ENCODE measurements around the gene COL20A1.

DNA sequence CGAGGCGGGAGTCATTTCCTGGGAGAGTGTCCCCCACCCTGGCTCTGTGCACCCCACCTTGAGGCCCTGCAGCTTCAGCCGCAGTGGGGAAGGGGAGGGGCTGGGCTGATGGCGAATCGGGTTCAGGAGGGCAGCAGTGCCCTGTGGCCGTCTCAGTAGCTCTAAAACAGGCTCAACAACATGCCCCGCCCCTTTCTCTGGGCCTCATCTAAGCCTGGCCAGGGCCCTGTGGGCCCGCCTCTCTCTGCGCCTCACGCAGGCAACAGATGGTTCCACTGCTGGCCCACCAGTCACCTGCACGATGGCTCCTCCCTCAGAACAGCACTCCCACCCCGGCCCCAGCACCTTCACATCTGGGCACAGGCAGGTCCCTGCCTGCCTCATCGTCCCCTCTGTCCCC is 38.0 kb downstream of the COL20A1 start:
- TF ChIP-seq, protein P1, sequence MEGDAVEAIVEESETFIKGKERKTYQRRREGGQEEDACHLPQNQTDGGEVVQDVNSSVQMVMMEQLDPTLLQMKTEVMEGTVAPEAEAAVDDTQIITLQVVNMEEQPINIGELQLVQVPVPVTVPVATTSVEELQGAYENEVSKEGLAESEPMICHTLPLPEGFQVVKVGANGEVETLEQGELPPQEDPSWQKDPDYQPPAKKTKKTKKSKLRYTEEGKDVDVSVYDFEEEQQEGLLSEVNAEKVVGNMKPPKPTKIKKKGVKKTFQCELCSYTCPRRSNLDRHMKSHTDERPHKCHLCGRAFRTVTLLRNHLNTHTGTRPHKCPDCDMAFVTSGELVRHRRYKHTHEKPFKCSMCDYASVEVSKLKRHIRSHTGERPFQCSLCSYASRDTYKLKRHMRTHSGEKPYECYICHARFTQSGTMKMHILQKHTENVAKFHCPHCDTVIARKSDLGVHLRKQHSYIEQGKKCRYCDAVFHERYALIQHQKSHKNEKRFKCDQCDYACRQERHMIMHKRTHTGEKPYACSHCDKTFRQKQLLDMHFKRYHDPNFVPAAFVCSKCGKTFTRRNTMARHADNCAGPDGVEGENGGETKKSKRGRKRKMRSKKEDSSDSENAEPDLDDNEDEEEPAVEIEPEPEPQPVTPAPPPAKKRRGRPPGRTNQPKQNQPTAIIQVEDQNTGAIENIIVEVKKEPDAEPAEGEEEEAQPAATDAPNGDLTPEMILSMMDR (IDR thresholded peaks at IDR 0.05), result no peak
- TF ChIP-seq POLR2A (IDR thresholded peaks at IDR 0.05), result no peak

Data from prostate gland (tissue), 2 donors.